GM21528 (cell line): ENCODE measurements around the gene PRSS53.
"Not testable (repeated sequence)": the region's sequence is repeated elsewhere in the genome, so short reads cannot be mapped to it uniquely, and the experiment has no call there.

ENCODE experiments used
- ATAC-seq: cut with Tn5 transposase; IDR thresholded peaks from one replicate; pipeline ENCODE4 v1.9.1; 2021; ENCODE audit warnings: mild to moderate bottlenecking, moderate library complexity; ENCODE audit not compliant: unreplicated experiment, low FRiP score

The PRSS53 gene

GRCh38 chr16:31088459-31089183 is at the start of gene PRSS53:
Gene PRSS53, minus strand, starts transcription at chr16:31088943. Its CDS starts 134 bp downstream, at chr16:31088809.
- ATAC-seq, result no peak

- ATAC-seq, result not testable (repeated sequence)
Observed at GRCh38 chr16:31136822-31137499, 48.2 kb upstream of the PRSS53 start.

- no peak for ATAC-seq
Observed at GRCh38 chr16:31136287-31136662, 47.5 kb upstream of the PRSS53 start.

GRCh38 chr16:31135535-31136286 is 47.0 kb upstream of the PRSS53 start, which contains the start of gene PRSS8:
Gene PRSS8, minus strand, starts transcription at chr16:31135727. Its CDS starts 229 bp downstream, at chr16:31135498.
- no peak for ATAC-seq

- ATAC-seq, result no peak
Observed at GRCh38 chr16:31134625-31135534, 46.1 kb upstream of the PRSS53 start.

- no peak for ATAC-seq
Observed at GRCh38 chr16:31134091-31134571, 45.4 kb upstream of the PRSS53 start.

GRCh38 chr16:31133046-31133501 is 44.3 kb upstream of the PRSS53 start:
- no peak for ATAC-seq

GRCh38 chr16:31132303-31132979 is 43.7 kb upstream of the PRSS53 start:
- no peak for ATAC-seq

- no peak for ATAC-seq
Observed at GRCh38 chr16:31131841-31132271, 43.1 kb upstream of the PRSS53 start.

- no peak for ATAC-seq
Observed at GRCh38 chr16:31131416-31131815, 42.7 kb upstream of the PRSS53 start.

GRCh38 chr16:31130899-31131298 is 42.2 kb upstream of the PRSS53 start:
- no peak for ATAC-seq

- ATAC-seq, result no peak
Observed at GRCh38 chr16:31130336-31130891, 41.7 kb upstream of the PRSS53 start.

GRCh38 chr16:31129568-31130335 is 41.0 kb upstream of the PRSS53 start:
- ATAC-seq, result no peak

- no peak for ATAC-seq
Observed at GRCh38 chr16:31128711-31129567, 40.2 kb upstream of the PRSS53 start.

GRCh38 chr16:31127182-31127581 is 38.4 kb upstream of the PRSS53 start:
- no peak for ATAC-seq

- no peak for ATAC-seq
Observed at GRCh38 chr16:31125844-31126243, 37.1 kb upstream of the PRSS53 start.

GRCh38 chr16:31120129-31120528 is 31.4 kb upstream of the PRSS53 start:
- no peak for ATAC-seq
